ENCODE results near the gene THAP11.

Gene THAP11

DNA sequence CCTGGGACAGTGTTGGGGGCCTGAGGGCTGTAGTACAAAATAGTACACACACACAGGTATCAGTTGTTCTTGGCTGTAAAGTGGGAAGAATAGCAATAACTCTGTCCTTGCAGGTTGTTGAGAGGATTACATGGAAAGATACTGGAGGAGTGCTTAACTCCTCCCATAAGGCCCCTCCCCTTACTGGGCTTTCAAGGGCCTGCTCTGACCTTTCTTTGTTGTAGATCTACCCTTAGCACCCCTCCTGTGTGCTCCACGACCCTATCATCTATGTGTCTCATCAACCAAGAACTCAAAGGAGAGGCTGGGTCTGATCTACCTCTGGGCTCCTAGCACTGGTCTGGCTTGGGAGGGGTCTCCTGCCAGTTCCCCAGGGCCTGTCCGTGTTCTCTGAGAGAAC lies 22.5 kb downstream of the THAP11 start:
- no peak for DNase-seq

DNA sequence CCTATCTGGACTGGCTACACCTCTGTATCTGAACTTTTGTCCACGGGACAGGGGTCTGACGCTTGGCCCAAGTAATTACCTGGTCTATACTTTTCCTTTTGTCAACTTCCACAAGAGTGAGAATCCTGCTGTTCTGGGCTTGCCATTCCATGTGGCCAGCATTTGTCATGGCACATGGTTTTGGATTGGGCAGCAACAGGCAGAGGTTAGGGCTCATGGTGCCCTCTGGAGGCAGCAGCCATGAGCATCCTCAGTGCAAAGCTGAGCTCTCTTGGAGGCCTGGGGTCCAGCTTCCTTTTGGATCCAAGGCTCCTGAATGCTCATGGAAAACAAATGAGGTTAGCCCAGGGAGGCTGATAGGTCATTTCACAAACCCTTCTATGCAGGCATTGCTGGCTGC lies 23.2 kb downstream of the THAP11 start:
- no peak for DNase-seq

DNA sequence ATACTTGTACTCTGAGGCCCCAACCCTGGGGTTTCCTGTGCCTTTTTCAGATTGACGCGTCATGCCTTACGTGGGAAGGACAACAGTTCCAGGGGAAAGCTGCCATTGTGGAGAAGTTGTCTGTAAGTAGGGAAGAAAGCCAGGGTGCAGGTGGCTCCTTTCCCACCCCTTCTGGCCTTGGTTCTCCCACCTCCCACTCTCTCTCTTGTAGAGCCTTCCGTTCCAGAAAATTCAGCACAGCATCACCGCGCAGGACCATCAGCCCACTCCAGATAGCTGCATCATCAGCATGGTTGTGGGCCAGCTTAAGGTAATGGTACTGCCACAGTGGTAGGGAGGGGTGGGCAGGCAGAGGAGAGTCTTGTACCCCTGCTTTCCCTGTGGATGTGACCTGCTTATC lies 26.2 kb downstream of the THAP11 start:
- no peak for DNase-seq

DNA sequence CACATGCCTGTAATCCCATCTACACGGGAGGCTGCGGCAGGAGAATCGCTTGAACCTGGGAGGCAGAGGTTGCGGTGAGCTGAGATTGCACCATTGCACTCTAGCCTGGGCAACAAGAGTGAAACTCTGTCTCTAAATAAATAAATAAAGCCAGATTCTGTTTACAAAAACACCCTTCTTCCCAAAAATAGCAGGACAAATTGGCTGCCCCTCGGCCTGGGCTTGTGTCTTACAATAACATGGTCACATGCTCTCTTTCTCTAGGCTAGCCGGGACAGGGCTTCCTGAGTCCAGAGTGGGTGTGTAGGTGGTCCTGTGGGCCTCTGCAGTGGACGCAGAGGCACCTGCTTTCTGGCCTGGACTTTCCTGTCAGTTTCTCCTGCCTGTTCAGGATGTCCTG lies 27.5 kb downstream of the THAP11 start:
- DNase-seq, result no peak

DNA sequence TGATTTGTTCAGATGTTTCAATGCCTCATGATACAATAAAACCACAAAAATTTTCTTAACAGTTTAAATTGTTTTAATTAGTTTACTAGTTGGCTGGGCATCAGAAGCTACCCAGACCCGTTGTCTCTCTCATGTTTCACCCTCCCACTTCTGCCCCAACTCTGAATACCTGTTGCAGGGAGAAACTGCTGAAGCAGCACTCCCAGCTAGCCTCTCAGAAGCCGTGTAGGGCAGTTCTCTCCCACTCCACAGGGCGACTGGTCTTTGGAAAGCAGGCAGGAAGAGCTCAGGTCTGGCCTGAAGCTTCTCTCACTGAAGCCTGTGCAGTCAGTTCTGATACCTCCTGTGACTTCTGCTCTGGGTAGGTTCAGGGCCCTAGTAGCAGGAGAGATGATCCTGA lies 29.1 kb downstream of the THAP11 start:
- DNase-seq, result no peak

DNA sequence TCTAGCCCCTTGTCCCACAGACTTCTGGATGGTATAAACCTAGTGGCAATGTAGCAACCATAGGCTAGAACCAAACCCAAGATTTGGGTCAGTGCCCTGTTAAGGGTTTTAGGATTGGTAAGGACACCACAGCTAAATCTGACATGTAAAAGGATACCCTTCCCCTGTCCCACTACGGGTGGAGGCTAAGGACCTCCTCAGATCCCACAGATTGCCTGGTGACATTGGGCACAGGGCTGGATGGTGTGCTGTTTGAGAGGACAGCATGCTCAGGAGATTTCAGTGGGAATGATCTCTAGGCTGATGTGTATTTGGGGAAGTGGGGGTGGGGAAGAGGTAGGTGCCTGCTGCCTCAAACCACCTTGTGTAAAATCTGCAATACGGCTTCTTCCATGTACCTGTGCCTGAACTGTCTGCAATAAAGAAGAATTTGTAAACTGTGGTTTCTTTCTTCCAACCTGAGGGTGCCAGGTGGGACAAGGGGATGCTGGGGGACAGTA lies 30.1 kb downstream of the THAP11 start:
- no peak for DNase-seq

DNA sequence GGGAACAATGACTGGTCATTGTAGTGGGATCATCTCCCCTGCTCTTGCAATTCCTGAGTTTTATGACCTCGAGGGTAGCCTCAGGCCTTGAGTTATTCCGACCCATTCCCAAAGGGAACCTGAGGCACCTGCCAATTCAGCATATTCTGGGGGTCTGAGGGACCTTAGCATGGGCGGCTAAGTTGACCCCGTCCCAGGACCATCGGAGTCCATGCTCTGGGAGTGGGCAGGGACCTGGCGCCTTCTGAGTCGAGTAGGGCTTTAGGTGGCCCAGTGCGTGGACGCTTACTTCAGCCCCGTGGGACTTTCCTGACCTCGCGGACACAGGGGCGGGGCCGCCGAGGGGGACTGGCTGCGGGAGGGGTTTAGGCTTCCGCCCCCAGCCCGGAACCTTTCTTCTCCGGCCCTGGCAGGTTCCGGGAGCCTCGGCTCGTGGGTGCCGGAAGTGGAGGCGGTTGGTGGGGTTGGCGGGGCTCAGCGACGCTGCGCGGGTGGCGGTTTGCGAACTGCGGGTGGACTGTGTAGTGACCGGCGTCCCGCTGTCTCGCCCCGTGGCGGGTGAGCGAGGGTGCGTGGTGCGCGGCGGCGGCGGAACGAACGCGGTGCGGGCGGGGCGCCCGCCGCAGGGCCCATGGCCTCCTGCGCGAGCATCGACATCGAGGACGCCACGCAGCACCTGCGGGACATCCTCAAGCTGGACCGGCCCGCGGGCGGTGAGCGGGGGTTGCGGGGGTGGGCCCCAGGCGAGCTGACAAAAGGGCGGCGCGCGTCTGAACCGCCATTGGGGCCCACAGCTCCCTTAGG lies 30.7 kb downstream of the THAP11 start, which contains the start of gene EDC4:
Gene EDC4 (plus strand): TSS at position 422 of the 804 bp plus-strand sequence. CDS start 210 bp downstream, at position 632.
- no peak for DNase-seq

DNA sequence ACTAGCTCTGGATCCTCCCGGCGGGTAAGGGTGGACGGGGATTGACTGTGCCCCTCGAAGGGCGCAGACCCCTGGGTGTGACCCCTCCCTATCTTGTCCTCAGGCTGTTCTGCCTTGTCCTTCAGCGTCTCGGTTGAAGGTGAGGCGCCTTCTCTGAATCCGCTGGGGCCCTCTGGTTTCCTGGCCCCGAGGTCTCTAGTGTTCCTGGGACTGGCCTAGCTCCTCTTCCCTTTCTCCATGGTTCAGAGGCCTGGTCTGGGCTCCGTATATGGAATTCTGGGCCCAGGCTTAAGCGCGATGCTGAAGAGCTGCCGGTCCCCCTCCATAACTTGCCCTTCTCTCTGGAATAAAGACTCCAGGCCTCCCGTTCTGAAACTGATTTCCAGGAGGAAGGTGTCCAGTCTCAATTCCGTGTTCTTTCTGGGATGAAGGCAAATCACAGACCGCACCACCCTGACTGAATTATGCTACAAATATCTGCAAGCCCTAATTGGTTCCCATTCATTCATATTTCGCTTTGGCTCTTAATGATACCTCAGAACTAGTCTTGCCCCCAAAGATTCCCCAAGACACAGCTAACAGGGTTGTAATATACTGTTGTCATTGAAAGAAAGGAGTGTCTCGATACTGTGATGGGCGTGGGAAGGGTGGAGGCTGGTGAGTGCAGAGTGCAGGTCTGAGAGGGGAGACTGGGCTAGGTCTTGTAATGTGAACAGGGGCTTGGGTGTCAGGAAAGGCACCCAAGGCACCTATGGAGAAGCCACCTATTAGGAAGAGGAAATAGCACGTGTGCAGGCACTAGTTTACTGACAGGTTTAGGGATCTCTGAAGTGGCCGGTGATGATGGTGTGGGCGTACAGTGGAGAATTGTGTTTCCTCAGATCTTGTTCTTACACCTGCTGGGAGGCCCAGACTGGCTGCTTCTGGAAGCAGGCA lies 31.6 kb downstream of the THAP11 start:
- no peak for DNase-seq

DNA sequence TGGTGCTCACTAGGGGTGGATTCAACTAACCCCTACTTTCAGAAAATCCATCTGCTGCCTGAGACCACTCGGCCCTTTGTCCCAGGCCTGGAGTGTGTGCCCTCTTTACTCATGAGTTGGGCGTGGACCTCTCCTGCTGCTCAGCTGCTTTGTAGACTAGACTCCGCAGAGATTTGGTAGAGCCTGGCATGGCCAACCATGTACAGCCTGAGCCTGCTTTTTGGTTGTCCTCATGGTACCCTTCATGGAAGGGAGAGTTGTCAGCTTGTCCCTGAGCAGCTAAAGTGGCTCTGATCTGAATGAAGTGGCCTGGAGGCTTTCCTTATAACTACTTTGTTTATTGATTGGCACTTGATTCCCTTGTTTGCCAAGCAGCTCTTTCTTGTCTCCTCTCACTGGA lies 32.3 kb downstream of the THAP11 start:
- no peak for DNase-seq

DNA sequence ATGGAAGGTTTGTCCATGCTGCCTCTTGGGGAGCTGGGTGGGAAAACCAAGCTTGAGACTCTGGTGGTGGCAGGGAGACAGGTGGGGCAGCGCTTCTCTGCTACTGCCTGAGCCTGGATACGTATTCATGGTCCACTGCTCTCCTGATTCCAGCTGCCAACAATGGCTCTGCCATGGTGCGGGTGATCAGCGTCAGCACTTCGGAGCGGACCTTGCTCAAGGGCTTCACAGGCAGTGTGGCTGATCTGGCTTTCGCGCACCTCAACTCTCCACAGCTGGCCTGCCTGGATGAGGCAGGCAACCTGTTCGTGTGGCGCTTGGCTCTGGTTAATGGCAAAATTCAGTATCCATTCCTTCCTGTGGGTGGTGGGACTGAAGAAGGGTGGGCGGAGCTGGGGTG lies 34.9 kb downstream of the THAP11 start:
- DNase-seq, result no peak

DNA sequence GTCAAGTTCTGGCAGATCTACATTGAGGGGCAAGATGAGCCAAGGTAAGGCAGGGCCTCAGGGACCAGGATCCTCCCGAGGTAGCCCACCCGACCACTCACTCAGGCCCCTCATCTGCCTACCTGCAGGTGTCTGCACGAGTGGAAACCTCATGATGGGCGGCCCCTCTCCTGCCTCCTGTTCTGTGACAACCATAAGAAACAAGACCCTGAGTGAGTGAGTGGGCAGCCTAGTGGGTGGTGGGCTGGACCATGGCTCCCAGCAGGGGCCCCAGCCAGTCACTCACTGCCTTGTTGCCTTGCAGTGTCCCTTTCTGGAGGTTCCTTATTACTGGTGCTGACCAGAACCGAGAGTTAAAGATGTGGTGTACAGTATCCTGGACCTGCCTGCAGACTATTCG lies 36.1 kb downstream of the THAP11 start:
- no peak for DNase-seq

DNA sequence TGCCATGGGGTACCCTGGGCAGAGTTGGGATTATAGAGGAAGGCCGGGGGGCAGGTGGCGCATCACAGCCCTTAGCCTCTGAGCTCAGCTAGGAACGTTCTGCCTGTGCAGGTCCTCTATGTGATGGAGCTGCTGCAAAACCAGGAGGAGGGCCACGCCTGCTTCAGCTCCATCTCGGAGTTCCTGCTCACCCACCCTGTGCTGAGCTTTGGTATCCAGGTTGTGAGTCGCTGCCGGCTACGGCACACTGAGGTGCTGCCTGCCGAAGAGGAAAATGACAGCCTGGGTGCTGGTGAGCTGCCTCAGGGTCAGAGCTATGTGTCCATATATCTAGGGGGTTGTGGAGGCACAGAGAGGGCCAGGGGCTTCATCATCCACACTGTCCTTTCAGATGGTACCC lies 36.7 kb downstream of the THAP11 start:
- no peak for DNase-seq

DNA sequence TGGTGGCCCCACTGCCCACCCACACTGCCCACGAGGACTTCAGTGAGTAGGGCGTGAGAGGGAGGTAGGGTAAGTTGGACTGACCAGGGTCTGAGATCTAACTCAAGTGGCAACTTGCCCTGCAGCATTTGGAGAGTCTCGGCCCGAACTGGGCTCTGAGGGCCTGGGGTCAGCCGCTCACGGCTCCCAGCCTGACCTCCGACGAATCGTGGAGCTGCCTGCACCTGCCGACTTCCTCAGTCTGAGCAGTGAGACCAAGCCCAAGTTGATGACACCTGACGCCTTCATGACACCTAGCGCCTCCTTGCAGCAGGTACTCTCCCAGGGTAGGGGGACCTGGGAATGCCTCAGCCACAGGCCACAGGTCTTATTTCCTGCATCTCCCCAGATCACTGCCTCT lies 37.3 kb downstream of the THAP11 start:
- no peak for DNase-seq

DNA sequence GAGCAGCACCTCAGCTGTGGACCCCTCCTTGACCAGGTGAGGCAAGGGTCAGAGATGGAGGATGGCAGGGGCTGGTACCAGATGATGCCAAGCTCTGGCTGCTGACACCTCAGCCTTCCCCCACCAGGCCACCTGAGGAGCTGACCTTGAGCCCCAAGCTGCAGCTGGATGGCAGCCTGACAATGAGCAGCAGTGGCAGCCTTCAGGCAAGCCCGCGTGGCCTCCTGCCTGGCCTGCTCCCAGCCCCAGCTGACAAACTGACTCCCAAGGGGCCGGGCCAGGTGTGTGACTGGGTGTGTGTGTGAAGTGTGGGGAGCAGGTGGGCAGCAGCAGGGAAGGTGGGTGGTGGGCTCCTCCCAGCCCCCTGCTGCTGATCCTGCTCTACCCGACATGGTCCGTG lies 37.8 kb downstream of the THAP11 start:
- DNase-seq, result no peak

DNA sequence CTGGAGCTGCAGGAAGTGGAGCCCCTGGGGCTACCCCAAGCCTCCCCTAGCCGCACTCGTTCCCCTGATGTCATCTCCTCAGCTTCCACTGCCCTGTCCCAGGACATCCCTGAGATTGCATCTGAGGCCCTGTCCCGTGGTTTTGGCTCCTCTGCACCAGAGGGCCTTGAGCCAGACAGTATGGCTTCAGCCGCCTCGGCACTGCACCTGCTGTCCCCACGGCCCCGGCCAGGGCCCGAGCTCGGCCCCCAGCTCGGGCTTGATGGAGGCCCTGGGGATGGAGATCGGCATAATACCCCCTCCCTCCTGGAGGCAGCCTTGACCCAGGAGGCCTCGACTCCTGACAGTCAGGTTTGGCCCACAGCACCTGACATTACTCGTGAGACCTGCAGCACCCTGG lies 38.5 kb downstream of the THAP11 start:
- no peak for DNase-seq

DNA sequence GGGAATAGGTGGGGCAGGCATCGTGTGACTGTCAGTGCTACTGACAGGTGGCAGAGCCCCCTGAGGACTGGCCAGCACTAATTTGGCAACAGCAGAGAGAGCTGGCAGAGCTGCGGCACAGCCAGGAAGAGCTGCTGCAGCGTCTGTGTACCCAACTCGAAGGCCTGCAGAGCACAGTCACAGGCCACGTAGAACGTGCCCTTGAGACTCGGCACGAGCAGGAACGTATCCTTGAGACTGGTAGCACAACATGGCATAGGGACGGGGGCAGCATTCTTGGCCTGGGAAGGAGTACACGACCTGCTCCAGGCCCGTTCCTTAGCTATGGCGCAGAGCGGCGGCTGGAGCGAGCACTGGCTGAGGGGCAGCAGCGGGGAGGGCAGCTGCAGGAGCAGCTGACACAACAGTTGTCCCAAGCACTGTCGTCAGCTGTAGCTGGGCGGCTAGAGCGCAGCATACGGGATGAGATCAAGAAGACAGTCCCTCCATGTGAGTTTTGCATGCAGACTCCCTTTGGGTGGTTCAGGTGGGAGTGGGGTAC lies 39.6 kb downstream of the THAP11 start:
- no peak for DNase-seq

DNA sequence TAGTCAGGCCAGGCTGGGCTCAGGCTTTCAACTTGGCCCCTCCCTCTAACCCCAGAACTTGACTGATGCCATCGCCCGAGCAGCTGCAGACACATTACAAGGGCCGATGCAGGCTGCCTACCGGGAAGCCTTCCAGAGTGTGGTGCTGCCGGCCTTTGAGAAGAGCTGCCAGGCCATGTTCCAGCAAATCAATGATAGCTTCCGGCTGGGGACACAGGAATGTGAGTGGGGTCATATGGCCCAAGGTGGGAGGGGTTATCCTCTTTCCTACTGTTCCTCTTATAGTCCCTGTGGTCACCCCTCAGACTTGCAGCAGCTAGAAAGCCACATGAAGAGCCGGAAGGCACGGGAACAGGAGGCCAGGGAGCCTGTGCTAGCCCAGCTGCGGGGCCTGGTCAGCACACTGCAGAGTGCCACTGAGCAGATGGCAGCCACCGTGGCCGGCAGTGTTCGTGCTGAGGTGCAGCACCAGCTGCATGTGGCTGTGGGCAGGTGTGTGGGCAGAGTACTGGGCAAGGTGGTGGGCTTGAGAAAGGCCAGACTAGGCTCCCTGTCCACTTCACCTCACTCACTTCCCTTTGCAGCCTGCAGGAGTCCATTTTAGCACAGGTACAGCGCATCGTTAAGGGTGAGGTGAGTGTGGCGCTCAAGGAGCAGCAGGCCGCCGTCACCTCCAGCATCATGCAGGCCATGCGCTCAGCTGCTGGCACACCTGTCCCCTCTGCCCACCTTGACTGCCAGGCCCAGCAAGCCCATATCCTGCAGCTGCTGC lies 40.4 kb downstream of the THAP11 start:
- no peak for DNase-seq

DNA sequence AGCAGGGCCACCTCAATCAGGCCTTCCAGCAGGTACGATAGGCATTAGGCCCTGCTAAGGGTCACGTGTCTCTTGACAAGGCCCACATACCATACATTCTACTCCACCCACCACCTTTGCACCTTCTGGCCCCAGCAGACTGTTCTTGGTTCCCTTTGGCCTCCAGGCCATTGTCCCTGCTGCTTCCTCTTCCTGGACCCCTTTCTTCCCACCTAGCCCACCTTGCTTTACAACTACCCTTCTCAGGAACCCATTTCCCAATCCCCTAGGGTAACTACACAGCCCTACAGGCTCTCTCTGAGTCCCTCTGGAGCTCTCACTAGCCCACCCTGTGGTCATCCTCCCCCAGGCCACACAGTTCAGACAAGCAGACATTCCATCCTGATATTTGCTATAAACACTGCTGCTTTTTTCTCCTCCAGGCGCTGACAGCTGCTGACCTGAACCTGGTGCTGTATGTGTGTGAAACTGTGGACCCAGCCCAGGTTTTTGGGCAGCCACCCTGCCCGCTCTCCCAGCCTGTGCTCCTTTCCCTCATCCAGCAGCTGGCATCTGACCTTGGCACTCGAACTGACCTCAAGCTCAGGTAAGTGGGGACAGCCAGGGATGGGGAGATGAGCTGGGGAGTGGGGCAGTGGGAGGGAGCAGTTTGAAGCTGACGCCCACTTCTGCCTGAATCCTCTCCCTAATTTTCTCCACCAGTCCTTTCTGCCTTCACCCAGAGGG lies 41.2 kb downstream of the THAP11 start:
- no peak for DNase-seq

DNA sequence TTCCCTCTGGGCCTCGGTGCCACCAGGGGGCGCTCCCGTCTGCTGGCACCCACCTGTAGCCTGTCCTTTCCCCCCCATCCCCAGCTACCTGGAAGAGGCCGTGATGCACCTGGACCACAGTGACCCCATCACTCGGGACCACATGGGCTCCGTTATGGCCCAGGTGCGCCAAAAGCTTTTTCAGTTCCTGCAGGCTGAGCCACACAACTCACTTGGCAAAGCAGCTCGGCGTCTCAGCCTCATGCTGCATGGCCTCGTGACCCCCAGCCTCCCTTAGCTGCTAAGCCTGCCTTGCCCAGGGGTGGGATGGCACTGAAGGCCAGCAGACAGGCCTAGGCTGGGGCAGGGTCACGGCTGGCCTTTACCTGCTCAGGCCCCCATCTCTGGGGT lies 41.7 kb downstream of the THAP11 start:
- peak; percentile 18 for DNase-seq

DNA sequence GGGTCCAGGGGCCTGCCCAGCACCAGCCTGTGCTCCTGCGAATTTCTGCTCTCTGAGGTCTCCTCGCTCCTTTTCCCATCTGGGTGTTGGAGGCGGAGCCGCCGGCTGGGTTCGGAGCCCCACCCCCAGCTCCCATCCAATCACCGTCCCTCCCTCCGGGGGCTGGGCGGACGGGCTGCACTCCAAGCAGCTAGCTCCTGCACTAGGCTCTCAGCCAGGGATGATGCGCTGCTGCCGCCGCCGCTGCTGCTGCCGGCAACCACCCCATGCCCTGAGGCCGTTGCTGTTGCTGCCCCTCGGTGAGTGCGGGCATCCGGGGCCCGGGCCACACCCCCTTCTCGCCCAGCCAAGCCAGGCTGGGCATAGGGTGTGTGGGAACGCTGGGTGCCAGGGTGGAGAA lies 42.6 kb downstream of the THAP11 start, which contains the start of gene NRN1L:
Gene NRN1L (plus strand): TSS at position 202 of the 400 bp plus-strand sequence. CDS start 19 bp downstream, at position 221.
- peak; percentile 77 for DNase-seq

DNA sequence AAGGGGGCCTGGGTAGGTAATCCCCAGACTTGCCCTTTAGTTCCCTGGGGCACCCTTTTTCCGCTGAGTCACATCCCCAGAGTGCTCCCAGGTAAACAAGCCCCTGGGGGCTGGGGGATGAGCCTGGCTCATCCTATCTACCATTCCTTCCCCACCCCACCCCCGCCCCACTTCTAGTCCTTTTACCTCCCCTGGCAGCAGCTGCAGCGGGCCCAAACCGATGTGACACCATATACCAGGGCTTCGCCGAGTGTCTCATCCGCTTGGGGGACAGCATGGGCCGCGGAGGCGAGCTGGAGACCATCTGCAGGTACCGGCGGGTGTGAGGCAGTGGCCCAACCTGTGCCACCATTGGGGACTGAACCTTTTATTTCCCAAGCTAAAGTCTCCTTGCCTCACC lies 43.4 kb downstream of the THAP11 start:
- DNase-seq, result no peak

DNA sequence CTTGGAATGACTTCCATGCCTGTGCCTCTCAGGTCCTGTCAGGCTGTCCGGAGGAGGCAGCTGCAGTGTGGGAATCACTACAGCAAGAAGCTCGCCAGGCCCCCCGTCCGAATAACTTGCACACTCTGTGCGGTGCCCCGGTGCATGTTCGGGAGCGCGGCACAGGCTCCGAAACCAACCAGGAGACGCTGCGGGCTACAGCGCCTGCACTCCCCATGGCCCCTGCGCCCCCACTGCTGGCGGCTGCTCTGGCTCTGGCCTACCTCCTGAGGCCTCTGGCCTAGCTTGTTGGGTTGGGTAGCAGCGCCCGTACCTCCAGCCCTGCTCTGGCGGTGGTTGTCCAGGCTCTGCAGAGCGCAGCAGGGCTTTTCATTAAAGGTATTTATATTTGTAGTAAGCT lies 43.9 kb downstream of the THAP11 start:
- no peak for DNase-seq

Data from NCI-H1694 (cell line).